HEK293 (cell line): Measurements from ENCODE around the gene RHBDF2.

ENCODE experiments used
- BCL11A ChIP-seq: fragments of 450-650 bp; formaldehyde crosslinking; IDR thresholded peaks from 2 replicates; pipeline ENCODE4 v1.5.1; 2016; ENCODE audit warnings: low read depth, missing biosample characterization, missing genetic modification characterization
- KLF7 ChIP-seq: fragments of 450-650 bp; formaldehyde crosslinking; IDR thresholded peaks from 2 replicates; pipeline ENCODE4 v1.5.1; 2016; ENCODE audit warnings: missing biosample characterization, missing genetic modification characterization, borderline replicate concordance
- KLF9 ChIP-seq: fragments of 450-650 bp; formaldehyde crosslinking; IDR thresholded peaks from 2 replicates; pipeline ENCODE4 v1.5.1; 2016; ENCODE audit warnings: missing biosample characterization, missing genetic modification characterization, low read depth
- SETDB1 ChIP-seq: IDR thresholded peaks from one replicate; pipeline ENCODE4 v1.6.1; 2017; ENCODE audit warnings: mild to moderate bottlenecking, low read length, moderate library complexity, mixed read lengths; ENCODE audit not compliant: insufficient read length
- ZBTB48 ChIP-seq: fragments of 450-650 bp; formaldehyde crosslinking; IDR thresholded peaks from 2 replicates; pipeline ENCODE4 v1.5.1; 2016; ENCODE audit warnings: missing biosample characterization, missing genetic modification characterization
- ZNF239 ChIP-seq: fragments of 450-650 bp; formaldehyde crosslinking; IDR thresholded peaks from 2 replicates; pipeline ENCODE4 v1.5.1; 2016; ENCODE audit warnings: missing biosample characterization, missing genetic modification characterization
- ZNF394 ChIP-seq: fragments of 450-650 bp; formaldehyde crosslinking; IDR thresholded peaks from 2 replicates; pipeline ENCODE4 v1.5.1; 2016; ENCODE audit warnings: missing biosample characterization, missing genetic modification characterization, mild to moderate bottlenecking, moderate library complexity, borderline replicate concordance
- ZNF521 ChIP-seq: fragments of 450-650 bp; formaldehyde crosslinking; IDR thresholded peaks from 2 replicates; pipeline ENCODE4 v1.5.1; 2017; ENCODE audit warnings: missing biosample characterization, mild to moderate bottlenecking, missing genetic modification characterization
- ZNF560 ChIP-seq: fragments of 450-650 bp; formaldehyde crosslinking; IDR thresholded peaks from 2 replicates; pipeline ENCODE4 v1.5.1; 2017; ENCODE audit warnings: missing biosample characterization, missing genetic modification characterization, borderline replicate concordance
- ZNF610 ChIP-seq: fragments of 450-650 bp; formaldehyde crosslinking; IDR thresholded peaks from 2 replicates; pipeline ENCODE4 v1.5.1; 2016; ENCODE audit warnings: missing biosample characterization, missing genetic modification characterization, borderline replicate concordance
- ZNF629 ChIP-seq: fragments of 450-650 bp; formaldehyde crosslinking; IDR thresholded peaks from 2 replicates; pipeline ENCODE4 v1.5.1; 2017; ENCODE audit warnings: missing biosample characterization, missing genetic modification characterization
- ZNF654 ChIP-seq: fragments of 450-650 bp; formaldehyde crosslinking; IDR thresholded peaks from 2 replicates; pipeline ENCODE4 v1.5.1; 2016; ENCODE audit warnings: low read depth, missing biosample characterization, missing genetic modification characterization
- ZNF660 ChIP-seq: fragments of 450-650 bp; IDR thresholded peaks from 2 replicates; pipeline ENCODE4 v1.5.1; 2018; ENCODE audit warnings: missing biosample characterization, mild to moderate bottlenecking, missing genetic modification characterization
- ZNF677 ChIP-seq: fragments of 450-650 bp; IDR thresholded peaks from 2 replicates; pipeline ENCODE4 v1.5.0; 2018; ENCODE audit warnings: missing biosample characterization, mild to moderate bottlenecking, missing genetic modification characterization, moderate library complexity
- ZNF777 ChIP-seq: fragments of 450-650 bp; formaldehyde crosslinking; IDR thresholded peaks from 2 replicates; pipeline ENCODE4 v1.5.1; 2017; ENCODE audit warnings: missing biosample characterization, missing genetic modification characterization, borderline replicate concordance
- ZNF791 ChIP-seq: fragments of 450-650 bp; formaldehyde crosslinking; IDR thresholded peaks from 2 replicates; pipeline ENCODE4 v1.5.1; 2016; ENCODE audit warnings: missing biosample characterization, missing genetic modification characterization
- ZSCAN30 ChIP-seq: fragments of 450-650 bp; IDR thresholded peaks from 2 replicates; pipeline ENCODE4 v1.5.1; 2018; ENCODE audit warnings: missing biosample characterization, mild to moderate bottlenecking, missing genetic modification characterization, moderate library complexity
- ZXDB ChIP-seq: fragments of 450-650 bp; formaldehyde crosslinking; IDR thresholded peaks from 2 replicates; pipeline ENCODE4 v1.5.1; 2016; ENCODE audit warnings: missing biosample characterization, missing genetic modification characterization
- TF ChIP-seq, protein P1 (sequence below): fragments of 450-650 bp; formaldehyde crosslinking; IDR thresholded peaks from 2 replicates; pipeline ENCODE4 v1.5.1; 2016; ENCODE audit warnings: missing biosample characterization, missing genetic modification characterization
- TF ChIP-seq, protein P2 (sequence below): fragments of 450-650 bp; formaldehyde crosslinking; IDR thresholded peaks from 2 replicates; pipeline ENCODE4 v1.5.1; 2016; ENCODE audit warnings: missing biosample characterization, missing genetic modification characterization, borderline replicate concordance
- TF ChIP-seq, protein P3 (sequence below): fragments of 450-650 bp; formaldehyde crosslinking; IDR thresholded peaks from 2 replicates; pipeline ENCODE4 v1.5.1; 2016; ENCODE audit warnings: missing biosample characterization, missing genetic modification characterization
- TF ChIP-seq, protein P4 (sequence below): fragments of 450-650 bp; formaldehyde crosslinking; IDR thresholded peaks from 2 replicates; pipeline ENCODE4 v1.5.1; 2017; ENCODE audit warnings: missing biosample characterization, missing genetic modification characterization
- TF ChIP-seq, protein P5 (sequence below): fragments of 450-650 bp; formaldehyde crosslinking; IDR thresholded peaks from 2 replicates; pipeline ENCODE4 v1.5.1; 2016; ENCODE audit warnings: missing biosample characterization, missing genetic modification characterization
- TF ChIP-seq, protein P6 (sequence below): sonication (generic); formaldehyde crosslinking; IDR thresholded peaks from 2 replicates; pipeline ENCODE4 v1.8.1; 2022; ENCODE audit warnings: mild to moderate bottlenecking, moderate library complexity, missing genetic modification reagents

The RHBDF2 gene

DNA sequence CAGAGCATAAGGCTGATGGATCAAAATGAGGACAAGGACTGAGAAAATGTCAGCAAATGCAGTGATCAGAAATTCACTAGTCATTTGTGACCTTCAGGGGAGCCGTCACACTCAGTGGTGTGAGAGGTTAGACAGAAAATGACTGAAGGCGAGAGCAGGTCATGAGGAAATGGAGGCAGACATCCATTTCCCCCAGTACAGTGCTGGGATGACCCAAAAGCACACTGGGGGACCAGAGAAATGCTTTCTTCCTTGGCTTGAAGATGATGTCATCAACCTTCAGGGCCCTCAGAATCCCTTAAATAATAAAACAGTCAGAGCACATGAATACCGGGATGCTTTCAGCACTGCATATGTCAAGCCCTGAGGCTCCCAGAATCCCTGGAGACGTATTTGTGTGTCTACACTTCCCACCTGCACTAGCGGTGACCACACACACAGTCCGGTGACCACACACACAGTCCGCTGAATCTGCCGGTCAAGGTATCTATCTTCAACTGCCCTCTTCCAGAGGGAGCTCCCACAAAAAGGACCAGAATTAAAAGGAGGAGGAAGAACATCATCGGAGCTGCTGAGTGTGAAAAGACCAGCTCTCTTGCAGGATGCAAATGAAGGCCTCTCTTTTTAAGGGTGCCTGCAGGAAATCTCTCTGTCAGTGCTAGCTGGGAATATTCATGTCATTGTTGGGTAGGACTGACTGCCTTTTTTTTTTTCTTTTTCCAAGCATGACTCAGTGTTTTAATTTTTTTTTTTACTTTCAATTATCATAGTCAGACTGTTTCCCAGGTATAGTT lies 56.5 kb downstream of the RHBDF2 start (continued):
- TF ChIP-seq ZNF610 (tag by site-specific recombination): no peak
- TF ChIP-seq, protein P1, sequence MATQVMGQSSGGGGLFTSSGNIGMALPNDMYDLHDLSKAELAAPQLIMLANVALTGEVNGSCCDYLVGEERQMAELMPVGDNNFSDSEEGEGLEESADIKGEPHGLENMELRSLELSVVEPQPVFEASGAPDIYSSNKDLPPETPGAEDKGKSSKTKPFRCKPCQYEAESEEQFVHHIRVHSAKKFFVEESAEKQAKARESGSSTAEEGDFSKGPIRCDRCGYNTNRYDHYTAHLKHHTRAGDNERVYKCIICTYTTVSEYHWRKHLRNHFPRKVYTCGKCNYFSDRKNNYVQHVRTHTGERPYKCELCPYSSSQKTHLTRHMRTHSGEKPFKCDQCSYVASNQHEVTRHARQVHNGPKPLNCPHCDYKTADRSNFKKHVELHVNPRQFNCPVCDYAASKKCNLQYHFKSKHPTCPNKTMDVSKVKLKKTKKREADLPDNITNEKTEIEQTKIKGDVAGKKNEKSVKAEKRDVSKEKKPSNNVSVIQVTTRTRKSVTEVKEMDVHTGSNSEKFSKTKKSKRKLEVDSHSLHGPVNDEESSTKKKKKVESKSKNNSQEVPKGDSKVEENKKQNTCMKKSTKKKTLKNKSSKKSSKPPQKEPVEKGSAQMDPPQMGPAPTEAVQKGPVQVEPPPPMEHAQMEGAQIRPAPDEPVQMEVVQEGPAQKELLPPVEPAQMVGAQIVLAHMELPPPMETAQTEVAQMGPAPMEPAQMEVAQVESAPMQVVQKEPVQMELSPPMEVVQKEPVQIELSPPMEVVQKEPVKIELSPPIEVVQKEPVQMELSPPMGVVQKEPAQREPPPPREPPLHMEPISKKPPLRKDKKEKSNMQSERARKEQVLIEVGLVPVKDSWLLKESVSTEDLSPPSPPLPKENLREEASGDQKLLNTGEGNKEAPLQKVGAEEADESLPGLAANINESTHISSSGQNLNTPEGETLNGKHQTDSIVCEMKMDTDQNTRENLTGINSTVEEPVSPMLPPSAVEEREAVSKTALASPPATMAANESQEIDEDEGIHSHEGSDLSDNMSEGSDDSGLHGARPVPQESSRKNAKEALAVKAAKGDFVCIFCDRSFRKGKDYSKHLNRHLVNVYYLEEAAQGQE (tag by site-specific recombination): no peak
- TF ChIP-seq ZNF677 (tag by site-specific recombination): no peak
- no peak for TF ChIP-seq ZNF777 (tag by site-specific recombination)
- no peak for TF ChIP-seq ZNF239
- TF ChIP-seq, protein P2, sequence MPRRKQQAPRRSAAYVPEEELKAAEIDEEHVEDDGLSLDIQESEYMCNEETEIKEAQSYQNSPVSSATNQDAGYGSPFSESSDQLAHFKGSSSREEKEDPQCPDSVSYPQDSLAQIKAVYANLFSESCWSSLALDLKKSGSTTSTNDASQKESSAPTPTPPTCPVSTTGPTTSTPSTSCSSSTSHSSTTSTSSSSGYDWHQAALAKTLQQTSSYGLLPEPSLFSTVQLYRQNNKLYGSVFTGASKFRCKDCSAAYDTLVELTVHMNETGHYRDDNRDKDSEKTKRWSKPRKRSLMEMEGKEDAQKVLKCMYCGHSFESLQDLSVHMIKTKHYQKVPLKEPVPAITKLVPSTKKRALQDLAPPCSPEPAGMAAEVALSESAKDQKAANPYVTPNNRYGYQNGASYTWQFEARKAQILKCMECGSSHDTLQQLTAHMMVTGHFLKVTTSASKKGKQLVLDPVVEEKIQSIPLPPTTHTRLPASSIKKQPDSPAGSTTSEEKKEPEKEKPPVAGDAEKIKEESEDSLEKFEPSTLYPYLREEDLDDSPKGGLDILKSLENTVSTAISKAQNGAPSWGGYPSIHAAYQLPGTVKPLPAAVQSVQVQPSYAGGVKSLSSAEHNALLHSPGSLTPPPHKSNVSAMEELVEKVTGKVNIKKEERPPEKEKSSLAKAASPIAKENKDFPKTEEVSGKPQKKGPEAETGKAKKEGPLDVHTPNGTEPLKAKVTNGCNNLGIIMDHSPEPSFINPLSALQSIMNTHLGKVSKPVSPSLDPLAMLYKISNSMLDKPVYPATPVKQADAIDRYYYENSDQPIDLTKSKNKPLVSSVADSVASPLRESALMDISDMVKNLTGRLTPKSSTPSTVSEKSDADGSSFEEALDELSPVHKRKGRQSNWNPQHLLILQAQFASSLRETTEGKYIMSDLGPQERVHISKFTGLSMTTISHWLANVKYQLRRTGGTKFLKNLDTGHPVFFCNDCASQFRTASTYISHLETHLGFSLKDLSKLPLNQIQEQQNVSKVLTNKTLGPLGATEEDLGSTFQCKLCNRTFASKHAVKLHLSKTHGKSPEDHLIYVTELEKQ (tag by site-specific recombination): peak; percentile 21; the same call in 1 of the 2 replicates
- TF ChIP-seq ZNF560: no peak
- TF ChIP-seq ZSCAN30: no peak
- no peak for TF ChIP-seq ZNF394 (tag by site-specific recombination)
- no peak for TF ChIP-seq KLF7 (tag by site-specific recombination)
- TF ChIP-seq ZNF660 (tag by site-specific recombination): peak; percentile 50; the same call in 1 of the 2 replicates
- TF ChIP-seq ZNF521 (tag by site-specific recombination): no peak
- no peak for TF ChIP-seq ZNF654
- TF ChIP-seq ZXDB (tag by site-specific recombination): no peak
- TF ChIP-seq KLF9: 0 out of 2 replicates have a peak, but pooled peaks have one; percentile 6
- TF ChIP-seq, protein P3, sequence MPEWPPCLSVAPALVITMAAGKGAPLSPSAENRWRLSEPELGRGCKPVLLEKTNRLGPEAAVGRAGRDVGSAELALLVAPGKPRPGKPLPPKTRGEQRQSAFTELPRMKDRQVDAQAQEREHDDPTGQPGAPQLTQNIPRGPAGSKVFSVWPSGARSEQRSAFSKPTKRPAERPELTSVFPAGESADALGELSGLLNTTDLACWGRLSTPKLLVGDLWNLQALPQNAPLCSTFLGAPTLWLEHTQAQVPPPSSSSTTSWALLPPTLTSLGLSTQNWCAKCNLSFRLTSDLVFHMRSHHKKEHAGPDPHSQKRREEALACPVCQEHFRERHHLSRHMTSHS (tag by site-specific recombination): no peak
- TF ChIP-seq ZNF791: no peak
- TF ChIP-seq, protein P4, sequence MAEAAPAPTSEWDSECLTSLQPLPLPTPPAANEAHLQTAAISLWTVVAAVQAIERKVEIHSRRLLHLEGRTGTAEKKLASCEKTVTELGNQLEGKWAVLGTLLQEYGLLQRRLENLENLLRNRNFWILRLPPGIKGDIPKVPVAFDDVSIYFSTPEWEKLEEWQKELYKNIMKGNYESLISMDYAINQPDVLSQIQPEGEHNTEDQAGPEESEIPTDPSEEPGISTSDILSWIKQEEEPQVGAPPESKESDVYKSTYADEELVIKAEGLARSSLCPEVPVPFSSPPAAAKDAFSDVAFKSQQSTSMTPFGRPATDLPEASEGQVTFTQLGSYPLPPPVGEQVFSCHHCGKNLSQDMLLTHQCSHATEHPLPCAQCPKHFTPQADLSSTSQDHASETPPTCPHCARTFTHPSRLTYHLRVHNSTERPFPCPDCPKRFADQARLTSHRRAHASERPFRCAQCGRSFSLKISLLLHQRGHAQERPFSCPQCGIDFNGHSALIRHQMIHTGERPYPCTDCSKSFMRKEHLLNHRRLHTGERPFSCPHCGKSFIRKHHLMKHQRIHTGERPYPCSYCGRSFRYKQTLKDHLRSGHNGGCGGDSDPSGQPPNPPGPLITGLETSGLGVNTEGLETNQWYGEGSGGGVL (tag by site-specific recombination): no peak
- TF ChIP-seq BCL11A (tag by site-specific recombination): peak; percentile 41; the same call in 1 of the 2 replicates
- TF ChIP-seq SETDB1: no peak
- TF ChIP-seq, protein P5, sequence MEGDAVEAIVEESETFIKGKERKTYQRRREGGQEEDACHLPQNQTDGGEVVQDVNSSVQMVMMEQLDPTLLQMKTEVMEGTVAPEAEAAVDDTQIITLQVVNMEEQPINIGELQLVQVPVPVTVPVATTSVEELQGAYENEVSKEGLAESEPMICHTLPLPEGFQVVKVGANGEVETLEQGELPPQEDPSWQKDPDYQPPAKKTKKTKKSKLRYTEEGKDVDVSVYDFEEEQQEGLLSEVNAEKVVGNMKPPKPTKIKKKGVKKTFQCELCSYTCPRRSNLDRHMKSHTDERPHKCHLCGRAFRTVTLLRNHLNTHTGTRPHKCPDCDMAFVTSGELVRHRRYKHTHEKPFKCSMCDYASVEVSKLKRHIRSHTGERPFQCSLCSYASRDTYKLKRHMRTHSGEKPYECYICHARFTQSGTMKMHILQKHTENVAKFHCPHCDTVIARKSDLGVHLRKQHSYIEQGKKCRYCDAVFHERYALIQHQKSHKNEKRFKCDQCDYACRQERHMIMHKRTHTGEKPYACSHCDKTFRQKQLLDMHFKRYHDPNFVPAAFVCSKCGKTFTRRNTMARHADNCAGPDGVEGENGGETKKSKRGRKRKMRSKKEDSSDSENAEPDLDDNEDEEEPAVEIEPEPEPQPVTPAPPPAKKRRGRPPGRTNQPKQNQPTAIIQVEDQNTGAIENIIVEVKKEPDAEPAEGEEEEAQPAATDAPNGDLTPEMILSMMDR (tag by site-specific recombination): no peak
- TF ChIP-seq ZNF629: peak; percentile 55; the same call in 1 of the 2 replicates
- TF ChIP-seq ZBTB48: peak; percentile 64; the same call in 1 of the 2 replicates
- TF ChIP-seq, protein P6, sequence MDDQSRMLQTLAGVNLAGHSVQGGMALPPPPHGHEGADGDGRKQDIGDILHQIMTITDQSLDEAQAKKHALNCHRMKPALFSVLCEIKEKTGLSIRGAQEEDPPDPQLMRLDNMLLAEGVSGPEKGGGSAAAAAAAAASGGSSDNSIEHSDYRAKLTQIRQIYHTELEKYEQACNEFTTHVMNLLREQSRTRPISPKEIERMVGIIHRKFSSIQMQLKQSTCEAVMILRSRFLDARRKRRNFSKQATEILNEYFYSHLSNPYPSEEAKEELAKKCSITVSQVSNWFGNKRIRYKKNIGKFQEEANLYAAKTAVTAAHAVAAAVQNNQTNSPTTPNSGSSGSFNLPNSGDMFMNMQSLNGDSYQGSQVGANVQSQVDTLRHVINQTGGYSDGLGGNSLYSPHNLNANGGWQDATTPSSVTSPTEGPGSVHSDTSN (CRISPR knock-in tag): no peak
